Hindlimb muscle (tissue), 1 donor: ENCODE data around the gene CES5A. TPM values are rescaled to one million over a fixed set of nuclear protein-coding genes. Genes with fewer than 3 reads are reported as not detected.
"Not testable (repeated sequence)": the region's sequence is repeated elsewhere in the genome, so short reads cannot be mapped to it uniquely, and the experiment has no call there.

ENCODE experiments used
- DNase-seq: peaks from one replicate; pipeline ENCODE4 v3.0.0-alpha.2; 2013
- polyA plus RNA-seq: library from polyadenylated mRNA; unstranded; fragments of 120-200 nt; gene quantifications from one replicate; pipeline ENCODE4 v1.2.1, GENCODE V29; 2013; ENCODE audit not compliant: insufficient read length

CES5A gene, protein sequence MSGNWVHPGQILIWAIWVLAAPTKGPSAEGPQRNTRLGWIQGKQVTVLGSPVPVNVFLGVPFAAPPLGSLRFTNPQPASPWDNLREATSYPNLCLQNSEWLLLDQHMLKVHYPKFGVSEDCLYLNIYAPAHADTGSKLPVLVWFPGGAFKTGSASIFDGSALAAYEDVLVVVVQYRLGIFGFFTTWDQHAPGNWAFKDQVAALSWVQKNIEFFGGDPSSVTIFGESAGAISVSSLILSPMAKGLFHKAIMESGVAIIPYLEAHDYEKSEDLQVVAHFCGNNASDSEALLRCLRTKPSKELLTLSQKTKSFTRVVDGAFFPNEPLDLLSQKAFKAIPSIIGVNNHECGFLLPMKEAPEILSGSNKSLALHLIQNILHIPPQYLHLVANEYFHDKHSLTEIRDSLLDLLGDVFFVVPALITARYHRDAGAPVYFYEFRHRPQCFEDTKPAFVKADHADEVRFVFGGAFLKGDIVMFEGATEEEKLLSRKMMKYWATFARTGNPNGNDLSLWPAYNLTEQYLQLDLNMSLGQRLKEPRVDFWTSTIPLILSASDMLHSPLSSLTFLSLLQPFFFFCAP
- polyA plus RNA-seq: not detected

DNA sequence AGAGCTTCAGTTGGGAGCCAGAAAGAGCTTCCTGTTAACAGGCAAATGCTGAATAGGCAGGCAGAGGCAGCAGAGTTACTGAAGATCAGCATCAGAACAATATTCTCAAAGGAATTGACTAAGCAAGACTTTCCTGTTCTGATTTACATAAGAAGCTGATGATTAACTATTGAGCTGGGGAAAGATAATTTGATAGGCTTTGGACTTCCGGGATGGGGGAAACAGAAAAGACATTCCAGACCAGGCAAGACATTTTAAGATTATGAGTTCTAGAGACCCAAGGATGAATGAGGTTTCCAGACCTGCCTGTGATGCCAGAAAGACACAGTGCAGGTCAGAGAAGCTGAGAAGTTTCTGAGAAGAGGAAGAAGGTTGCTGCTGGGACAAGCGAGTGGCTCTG lies at the start of gene CES5A:
TSS of gene CES5A (minus strand) at position 101 of the 400 bp plus-strand sequence. CDS start 152 bp downstream, outside the sequence.
- no peak for DNase-seq

DNA sequence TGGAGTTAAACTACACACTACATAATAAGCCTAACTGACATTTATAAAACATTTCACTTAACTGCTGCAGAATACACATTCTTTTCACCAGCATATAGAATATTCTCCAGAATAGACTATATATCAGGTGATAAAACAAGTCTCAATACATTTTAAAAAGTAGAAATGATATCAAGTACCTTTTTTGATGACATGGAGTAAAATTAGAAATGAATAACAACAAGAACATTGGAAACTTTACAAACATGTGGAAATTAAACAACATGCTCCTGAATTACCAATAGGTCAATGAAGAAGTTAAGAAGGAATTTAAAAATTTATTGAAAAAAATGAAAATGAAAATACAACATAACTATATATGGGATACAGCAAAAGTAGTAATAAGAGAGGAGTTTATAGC lies 47.5 kb upstream of the CES5A start:
- no peak for DNase-seq

DNA sequence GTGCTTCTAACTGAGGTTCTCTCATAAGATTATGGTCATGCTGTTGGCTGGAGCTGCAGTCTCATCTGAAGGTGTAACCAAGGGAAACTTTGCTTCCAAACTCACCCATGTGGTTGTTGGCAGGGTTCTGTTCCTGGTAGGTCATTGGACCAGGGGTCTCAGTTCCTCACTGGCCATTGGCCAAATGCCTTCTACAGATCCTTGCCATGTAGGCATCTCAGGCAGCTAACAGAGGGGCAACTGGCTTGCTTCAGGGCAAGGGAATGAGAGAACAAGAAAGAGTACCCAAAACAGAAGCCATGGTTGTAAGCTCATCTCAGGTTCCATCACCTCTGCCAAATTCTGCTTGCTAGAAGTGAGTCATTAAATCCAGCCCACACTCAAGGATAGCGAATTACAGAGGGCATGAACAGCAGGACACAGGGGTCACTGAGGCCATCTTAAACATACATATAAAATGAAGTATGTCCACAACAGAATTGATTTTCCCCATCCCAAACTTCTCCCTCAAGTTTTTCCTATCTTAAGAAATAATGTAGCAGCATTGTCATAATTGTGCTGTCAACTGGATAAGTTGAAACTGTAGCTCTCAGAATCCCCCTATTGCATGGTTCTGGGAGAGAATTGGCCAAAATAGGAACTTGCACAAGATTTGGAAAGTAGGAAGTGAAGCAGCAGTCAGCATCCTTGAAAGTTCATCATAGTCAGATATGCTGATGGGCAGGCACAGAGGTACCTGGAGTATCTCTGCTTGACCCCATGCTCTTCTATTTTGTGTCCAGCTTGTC lies 42.4 kb upstream of the CES5A start:
- DNase-seq: no peak

DNA sequence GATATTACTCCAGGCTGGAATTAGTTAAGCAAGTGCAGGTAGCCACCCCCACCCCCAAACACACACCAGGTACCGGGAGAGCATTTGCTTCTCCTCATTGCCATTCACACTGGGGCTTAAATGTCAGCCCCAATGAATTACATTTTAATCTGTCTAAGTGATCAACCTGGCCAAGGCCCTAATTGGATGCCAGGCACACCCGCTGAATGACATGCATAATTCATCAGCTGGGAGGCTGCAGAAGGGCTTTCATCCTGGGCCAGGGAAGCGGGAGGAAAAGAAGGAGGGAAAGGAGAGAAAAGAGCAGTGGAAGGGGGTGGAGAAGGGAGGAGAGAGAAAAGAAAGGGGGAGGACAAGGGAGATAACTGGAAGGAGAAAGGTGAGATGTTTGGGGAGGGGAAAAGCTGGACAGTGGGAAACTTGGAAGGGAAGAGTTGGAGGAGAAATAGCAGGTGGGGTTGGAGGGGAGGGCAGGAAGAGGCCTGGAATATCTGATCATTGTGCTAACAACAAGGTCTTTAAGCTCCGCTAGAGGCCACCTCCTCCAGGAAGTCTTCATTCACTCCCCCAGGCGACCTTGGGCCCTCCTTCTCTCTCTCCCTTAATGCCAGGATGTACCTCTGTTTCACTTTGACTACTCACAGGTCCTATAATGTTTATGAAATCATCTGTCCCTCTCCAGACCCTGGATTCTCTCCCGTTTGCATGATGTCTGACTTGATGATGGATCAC lies 40.1 kb upstream of the CES5A start:
- no peak for DNase-seq

DNA sequence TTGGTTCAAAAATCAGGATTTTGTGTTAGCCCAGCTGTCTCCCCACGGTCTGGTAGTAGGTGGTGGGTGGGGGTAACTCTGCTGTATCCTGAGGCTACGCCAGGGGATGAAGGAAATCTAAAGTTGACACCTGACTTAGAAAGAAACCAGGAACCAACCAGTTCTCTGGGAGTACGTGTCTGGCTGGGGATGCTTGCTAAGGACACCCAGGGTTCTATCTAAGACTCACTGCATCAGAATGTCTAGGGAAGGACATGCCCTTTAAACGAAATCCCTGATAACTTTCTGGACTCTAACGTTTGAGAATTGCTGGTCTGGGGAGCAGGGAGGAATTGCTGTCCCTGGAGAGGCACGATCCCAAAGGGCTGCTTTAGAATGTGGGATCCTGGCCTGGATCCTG lies 39.2 kb upstream of the CES5A start:
- no peak for DNase-seq

DNA sequence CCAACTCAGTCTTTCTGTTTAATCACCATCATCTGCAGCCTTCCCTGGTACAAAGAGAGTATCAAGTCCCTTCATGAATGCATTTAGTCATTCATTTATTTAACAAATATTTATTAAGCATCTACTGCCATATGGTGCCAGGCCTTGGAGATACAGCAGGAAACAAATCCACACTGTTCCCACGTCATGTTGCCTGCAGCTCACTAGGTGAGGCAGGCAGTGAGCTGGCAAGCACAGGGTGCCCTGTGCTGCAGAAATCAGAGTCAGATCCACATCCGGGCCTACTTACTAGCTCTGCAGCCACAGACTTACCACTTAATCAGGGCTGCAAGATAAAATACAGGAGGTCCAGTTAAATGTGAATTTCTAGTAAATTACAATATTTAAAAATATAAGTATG lies 38.5 kb upstream of the CES5A start:
- no peak for DNase-seq

DNA sequence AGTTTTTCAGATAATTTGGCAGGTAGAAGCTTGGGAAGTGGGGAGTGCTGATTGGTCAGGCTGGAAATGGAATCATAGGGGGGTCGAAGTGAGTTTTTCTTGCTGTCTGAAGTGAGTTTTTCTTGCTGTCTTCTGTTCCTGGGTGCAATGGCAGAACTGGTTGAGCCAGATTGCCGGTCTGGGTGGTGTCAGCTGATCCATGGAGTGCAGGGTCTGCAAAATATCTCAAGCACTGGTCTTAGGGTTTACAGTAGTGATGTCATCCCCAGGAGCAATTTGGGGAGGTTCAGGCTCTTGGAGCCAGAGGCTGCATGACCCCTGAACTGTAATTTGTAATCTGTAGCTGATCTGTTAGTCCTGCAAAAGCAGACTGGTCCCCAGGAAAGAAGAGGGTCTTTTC lies 37.9 kb upstream of the CES5A start:
- DNase-seq: not testable (repeated sequence)

DNA sequence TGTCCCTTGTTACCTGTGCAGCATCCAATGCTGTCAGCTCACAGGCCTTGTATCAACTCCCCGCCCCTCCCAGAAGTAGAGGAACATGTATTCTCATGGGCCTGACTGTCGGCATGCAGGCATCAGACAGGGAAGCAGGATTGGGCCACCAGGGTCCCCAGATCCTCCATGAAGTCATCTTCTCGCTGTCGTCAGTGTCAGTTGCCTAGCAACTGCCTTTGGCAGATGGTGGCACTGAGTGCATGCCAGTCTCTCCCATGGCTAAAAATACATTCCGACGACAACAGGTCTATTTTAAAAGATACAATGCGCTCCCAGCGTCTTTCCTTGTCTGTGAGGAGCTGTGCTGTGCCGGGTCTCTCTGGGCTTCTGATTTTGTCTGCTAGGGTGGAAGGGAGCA lies 36.8 kb upstream of the CES5A start:
- DNase-seq: no peak

DNA sequence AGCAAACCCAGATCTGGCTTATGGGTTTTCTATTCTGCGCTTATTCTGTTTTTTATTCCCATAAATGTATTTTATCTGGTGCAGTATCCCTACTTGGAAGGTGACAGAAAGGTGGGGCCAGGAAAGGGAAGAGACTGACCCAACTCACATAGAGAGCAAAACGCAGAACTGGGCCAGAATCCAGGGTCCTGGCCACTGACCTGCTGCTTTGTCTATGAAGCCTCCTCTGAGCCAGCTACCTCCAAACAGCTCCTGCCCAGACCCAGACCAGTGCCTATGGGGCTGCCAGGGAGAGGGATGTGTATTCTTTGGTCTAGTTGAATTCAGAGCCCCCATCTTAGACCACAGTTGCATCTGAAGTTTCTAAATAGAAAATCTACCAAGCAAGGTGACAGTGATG lies 36.4 kb upstream of the CES5A start:
- DNase-seq: no peak

DNA sequence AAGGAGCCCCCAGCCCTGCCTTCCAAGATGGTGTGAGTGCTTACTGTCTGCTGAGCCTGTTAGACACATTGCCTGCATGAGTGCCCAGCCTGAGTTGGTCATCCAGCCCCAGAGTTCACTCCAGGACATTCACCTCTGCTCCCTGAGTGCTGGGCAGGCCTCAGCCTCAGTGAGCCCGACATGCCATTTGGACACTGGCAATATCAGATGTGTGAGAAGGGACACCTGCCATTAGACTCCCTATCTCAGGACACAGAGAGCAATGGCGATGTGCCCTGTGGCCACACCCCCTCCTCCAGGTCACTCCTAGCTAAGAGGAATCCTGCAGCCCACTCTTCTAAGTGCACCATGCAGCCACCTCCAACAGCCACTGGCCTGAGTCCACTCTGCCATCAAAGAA lies 34.7 kb upstream of the CES5A start:
- no peak for DNase-seq

DNA sequence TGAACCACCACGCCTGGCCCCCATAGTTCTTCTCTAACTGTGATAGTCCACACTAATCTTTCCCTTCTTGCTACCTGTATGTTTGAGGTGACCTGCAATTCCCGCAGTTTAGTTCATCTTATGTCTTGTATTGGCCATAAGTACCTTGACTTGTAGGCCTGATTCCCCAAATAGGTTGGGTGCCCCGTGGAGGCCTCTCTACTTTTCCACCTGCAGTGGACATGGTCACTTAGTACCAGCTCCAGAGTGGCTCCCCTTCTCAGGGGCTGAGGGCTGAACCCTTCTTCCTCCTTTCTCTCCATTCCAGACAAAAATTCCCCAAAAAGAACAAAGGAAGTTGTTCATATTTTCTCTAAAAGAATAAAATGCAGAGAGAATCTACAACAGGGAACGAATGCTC lies 33.5 kb upstream of the CES5A start:
- DNase-seq: no peak

DNA sequence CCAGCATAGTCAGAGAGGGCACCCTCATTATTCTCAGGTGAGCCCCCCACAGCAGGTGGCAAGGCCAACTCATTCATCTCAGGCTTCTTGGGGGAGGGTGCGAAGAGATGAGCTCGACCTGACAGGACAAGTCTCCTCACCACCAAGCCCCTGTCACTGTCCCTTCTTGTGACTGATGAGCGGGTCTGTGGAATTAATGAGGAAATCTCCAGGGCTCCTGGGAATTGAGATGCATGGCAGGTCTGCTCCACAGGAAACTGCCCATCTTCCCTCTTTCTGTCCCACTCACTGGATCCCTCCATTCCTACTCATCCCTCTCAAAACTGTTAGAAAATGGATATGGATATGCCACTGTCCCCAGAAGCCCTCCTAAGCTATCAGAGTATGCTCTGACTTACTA lies 32.5 kb upstream of the CES5A start:
- DNase-seq: no peak

DNA sequence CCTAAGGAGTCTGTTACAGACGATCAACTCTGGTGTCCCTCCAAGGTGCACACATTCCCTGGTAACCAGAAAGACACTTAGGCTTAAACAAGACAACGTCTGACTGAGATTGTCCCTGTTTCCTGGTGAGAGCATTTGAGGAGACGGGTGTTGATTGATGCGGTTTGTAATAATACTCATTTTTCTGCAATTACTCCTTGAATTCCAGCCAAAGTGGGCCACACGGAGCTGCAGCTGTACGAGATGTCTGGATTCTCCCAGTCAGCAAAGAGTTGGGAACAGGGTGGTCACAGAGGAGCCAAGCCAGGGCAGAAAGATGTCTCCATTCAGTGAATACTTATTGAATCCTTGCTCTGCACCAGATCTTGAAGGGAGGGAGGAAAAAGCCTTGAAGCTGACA lies 30.9 kb upstream of the CES5A start:
- DNase-seq: no peak

DNA sequence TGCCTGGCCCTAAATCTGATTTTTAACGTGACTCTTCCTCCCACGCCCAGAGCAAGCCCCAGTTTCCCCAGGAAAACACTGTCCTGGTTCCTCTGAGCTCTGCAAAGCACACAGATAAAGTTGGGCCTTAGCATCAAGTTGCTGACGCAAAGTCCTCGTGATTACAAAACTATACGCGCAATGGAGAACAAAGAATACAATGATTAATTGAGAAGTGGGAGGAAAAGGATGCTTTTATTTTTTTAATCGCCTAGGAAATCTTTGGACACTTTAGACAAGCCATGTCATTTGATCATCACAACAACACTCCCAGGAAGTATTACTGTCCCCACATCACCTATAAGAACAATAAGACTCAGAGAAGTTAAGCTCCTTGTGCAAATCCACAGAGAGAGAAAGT lies 30.5 kb upstream of the CES5A start:
- DNase-seq: no peak

DNA sequence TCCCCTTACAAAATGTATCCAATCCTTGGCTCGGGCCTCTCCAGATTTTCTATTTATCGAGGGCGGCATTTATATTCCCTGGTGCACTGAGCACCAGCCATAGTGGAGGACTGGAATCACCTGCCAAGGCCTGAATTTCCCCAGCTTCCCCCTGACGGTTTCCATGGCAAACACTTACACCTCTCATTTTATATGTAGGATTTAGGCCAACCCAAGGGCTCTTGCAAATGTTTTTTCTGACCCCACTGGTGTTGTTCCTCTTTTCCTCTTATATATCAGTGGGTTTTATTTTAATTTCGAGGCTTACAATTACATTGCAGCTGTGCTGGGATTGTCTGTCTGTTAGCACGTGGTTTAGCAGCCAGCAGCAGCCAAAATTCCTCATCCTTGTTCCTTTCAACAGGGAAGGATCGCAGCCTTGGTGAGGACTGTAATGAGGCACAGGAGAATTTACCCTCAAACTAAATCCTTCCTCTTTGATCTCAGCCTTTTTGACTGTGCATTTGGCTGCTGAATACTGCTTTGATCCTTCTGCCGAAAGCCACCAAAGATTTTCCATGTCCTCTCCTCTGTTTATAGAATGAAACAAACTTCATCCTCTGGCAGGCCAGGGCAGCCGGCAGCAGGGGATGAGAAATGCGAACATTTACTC lies 26.5 kb upstream of the CES5A start:
- DNase-seq: peak; percentile 10

DNA sequence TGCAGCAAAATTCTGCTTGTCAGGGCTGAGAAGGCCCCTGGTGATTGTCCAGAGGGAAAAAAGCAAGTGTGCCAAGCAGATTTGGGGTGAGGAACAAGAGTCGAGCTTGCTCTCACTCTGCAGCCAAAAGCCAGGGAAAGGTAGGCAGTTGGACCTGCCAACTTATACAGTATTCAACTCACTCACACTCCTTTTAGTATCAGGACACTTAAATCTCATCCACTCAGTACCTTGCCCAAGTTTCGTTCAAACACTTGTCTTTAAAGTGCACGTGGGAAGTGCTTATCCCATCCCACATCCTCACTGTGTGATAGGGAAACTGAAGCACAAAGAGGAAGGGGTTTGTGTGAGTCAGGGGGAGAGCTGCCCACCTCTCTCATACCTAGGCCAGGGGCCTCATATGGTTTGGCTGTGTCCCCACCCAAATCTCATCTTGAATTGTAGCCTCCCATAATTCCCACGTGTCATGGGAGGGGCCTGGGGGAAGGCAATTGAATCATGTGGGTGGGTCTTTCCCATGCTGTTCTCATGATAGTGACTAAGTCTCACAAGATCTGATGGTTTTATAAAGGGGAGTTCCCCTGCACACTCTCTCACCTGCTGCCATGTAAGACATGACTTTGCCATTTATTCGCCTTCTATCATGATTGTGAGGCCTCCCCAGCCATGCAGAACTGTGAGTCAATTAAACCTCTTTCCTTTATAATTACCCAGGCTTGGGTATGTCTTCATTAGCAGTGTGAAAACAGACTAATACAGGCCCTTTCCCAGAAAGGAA lies 25.6 kb upstream of the CES5A start:
- DNase-seq: no peak

DNA sequence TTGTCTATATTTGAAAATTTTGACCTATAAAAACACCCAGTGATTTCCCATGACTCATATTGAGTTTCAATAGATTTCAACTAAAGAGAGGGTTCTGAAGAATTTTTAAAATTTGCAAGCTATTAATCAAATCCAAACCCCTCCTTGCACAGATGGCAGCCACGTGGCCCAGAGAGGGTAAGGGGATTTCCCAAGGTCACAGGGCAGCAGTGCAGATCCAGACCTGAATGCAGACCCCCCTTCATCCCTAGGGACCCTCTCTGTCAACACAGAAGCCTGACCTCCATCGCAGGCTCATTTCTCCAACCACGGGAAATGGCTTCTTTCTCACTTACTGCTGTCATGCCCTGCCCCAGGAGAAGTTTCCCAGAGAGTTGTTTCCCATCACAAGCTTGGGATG lies 24.7 kb upstream of the CES5A start:
- DNase-seq: no peak

DNA sequence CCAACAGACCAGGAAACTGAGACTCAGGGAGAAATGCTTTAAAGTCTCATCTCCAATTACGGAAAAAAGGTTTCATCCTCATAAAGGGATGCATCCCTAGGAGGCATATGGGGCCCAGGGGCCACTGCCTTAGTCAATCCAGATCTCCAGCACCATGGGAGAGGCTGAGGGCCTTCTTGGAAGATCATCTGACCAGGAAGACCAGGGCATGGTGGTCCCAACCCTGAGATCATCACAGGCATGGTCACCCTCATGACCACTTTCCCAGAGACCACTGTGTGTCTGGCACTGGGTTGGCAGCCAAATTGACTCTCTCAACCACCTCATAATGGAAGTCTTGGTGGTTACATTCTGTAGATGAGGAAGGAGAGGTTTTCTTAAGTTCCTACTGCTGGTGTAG lies 23.4 kb upstream of the CES5A start:
- no peak for DNase-seq

DNA sequence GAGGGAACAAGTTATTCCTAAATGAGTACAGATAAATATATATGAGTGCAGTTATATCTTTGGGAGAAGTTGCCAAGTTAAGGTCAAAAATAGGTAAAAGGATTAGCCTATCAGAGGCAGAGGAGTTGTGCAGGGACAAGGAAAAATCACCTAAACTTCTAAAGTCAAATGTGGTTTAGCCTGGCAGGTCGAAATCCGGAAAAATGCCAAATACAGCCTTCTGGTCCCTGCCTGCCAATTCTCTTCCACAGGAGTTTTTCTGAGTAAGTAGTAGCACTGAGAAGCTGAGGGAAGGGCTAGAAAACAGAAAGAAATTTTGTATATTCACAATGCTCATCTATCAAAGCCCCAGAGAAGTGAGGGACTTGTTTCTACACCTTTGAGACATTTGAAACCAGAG lies 17.6 kb upstream of the CES5A start:
- DNase-seq: no peak

DNA sequence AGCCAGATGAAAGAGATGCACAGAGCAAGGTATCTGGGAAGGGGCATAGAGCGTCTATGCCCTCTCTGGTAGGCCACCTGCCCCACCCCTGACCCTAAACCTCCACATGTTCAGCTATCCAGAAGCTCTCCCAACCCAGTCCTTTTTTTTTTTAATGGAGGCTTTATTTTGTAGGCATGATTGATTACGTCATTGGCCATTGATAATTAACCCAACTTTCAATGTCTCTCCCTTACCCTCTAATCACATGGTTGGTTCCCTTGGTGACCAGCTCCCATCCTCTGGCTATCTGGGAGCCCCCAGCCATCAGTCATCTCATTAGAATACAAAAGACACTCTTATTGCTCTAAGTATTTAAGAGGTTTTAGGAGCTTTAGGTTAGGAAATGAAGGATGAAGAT lies 14.3 kb upstream of the CES5A start:
- DNase-seq: no peak

DNA sequence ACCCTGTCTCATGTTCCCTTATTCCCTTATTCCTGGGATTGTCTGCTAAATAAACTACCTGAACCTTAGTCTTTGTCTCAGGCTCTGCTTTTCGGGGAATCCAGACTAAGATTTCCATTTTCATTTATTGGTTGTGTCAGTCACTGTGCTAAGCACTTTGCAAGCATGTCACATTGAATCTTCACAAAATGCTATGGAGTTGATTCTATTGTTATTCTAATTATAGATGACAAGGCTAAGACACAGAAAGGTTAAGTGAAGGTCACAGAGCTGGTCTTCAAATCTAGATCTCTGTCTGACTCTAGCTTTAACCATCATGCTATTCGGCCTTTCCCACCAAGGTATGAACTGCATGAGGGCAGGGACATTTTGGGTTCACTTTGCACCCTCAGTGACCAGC lies 13.4 kb upstream of the CES5A start:
- no peak for DNase-seq

DNA sequence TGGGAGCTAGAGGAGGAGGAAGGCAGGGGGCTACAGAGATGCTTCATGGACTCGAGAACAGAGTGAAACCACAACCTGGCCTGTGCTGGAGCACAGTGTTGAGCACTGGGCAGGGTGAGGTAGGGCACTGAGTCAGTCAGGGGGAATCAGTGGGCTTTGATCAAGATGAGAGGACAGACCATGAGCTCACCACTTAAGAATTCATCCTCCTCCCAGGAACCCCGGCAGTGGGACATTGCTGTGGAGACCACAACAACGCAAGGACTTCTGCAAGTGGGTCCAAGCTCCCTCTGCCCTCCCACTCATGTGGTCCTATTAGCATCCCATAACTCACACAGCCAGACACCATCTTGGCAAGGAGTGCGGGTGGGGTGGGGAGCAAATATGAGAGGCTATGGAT lies 1.7 kb upstream of the CES5A start:
- no peak for DNase-seq
